Endothelial cell (in vitro differentiated cells): ENCODE data around the gene NPHP4. TPM values are rescaled to one million over a fixed set of nuclear protein-coding genes. Genes with fewer than 3 reads are reported as not detected.

ENCODE experiments used
- DNase-seq: peaks from one replicate; pipeline ENCODE4 v3.0.0; 2021; ENCODE audit warnings: low spot score
- H3K27ac Mint-ChIP-seq: one replicate; pipeline ENCODE4 v1.8.0; 2021; ENCODE audit warnings: mixed read lengths, inconsistent platforms; ENCODE audit not compliant: unreplicated experiment
- H3K27me3 Mint-ChIP-seq: one replicate; pipeline ENCODE4 v1.8.0; 2021; ENCODE audit warnings: mild to moderate bottlenecking, moderate library complexity, mixed read lengths, inconsistent platforms; ENCODE audit not compliant: unreplicated experiment
- H3K36me3 Mint-ChIP-seq: one replicate; pipeline ENCODE4 v1.8.0; 2021; ENCODE audit warnings: mild to moderate bottlenecking, low read depth, mixed read lengths, inconsistent platforms; ENCODE audit not compliant: unreplicated experiment
- H3K4me1 Mint-ChIP-seq: one replicate; pipeline ENCODE4 v1.8.0; 2021; ENCODE audit warnings: mild to moderate bottlenecking, mixed read lengths, inconsistent platforms; ENCODE audit not compliant: unreplicated experiment
- H3K4me3 Mint-ChIP-seq: one replicate; pipeline ENCODE4 v1.8.0; 2021; ENCODE audit warnings: mild to moderate bottlenecking, mixed read lengths, inconsistent platforms; ENCODE audit not compliant: unreplicated experiment
- H3K9me3 Mint-ChIP-seq: one replicate; pipeline ENCODE4 v1.8.0; 2021; ENCODE audit warnings: mixed read lengths, inconsistent platforms; ENCODE audit not compliant: unreplicated experiment
- total RNA-seq: library from RNA; stranded (reverse); fragmentation: NEBNext Ultra II Directional; extraction: Animal tissue kit (Norgen Biotek cat#: 25700); gene quantifications from one replicate; pipeline ENCODE4 v1.2.1, GENCODE V29; 2021; ENCODE audit not compliant: unreplicated experiment
- TF ChIP-seq, protein P1 (sequence below): fragments of 200-600 bp; sonication (generic); IDR thresholded peaks from one replicate; pipeline ENCODE4 v1.5.0; 2021; ENCODE audit warnings: antibody characterized with exemption; ENCODE audit not compliant: unreplicated experiment

NPHP4 gene
- total RNA-seq, 1 donor from 2014 or later: 15.3 TPM

DNA sequence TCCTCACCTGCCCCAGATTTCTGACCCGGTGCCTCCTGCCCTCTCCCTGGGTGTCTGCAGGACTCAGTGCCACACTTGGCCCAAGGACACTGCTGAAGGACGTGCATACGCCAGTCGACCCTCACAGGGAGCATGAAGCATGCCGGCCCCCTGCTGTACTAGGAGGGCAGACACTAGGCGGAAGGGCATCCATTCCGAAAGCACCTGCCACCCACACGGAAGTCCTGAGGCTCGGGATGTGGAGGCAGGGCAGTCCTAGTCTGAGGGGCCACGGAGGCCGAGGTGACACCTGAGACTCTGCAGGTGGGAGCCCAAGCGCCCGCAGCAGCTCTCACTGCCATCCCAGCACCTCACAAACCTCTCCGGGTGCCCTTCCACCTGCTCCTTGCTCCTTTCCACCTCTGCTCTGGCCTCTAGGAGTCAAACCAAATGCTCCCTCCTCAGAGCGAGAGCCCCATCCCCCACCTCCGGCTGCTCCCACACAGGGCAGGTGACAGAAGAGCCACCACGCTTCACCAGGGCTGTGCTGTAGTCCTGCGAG, 2.4 kb downstream of the NPHP4 start:
- Mint-ChIP-seq H3K4me1 (peaks cover 10% of the 10 kb centered on the region), H3K27me3 (peaks cover 15% of the 10 kb centered on the region), H3K9me3 (no peaks in the 10 kb centered on the region), H3K36me3 (no peaks in the 10 kb centered on the region), H3K27ac (no peak overlapping the region), H3K4me3 (peak overlapping the region; percentile 94)
- TF ChIP-seq, protein P1, sequence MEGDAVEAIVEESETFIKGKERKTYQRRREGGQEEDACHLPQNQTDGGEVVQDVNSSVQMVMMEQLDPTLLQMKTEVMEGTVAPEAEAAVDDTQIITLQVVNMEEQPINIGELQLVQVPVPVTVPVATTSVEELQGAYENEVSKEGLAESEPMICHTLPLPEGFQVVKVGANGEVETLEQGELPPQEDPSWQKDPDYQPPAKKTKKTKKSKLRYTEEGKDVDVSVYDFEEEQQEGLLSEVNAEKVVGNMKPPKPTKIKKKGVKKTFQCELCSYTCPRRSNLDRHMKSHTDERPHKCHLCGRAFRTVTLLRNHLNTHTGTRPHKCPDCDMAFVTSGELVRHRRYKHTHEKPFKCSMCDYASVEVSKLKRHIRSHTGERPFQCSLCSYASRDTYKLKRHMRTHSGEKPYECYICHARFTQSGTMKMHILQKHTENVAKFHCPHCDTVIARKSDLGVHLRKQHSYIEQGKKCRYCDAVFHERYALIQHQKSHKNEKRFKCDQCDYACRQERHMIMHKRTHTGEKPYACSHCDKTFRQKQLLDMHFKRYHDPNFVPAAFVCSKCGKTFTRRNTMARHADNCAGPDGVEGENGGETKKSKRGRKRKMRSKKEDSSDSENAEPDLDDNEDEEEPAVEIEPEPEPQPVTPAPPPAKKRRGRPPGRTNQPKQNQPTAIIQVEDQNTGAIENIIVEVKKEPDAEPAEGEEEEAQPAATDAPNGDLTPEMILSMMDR: no peak
- no peak for DNase-seq

DNA sequence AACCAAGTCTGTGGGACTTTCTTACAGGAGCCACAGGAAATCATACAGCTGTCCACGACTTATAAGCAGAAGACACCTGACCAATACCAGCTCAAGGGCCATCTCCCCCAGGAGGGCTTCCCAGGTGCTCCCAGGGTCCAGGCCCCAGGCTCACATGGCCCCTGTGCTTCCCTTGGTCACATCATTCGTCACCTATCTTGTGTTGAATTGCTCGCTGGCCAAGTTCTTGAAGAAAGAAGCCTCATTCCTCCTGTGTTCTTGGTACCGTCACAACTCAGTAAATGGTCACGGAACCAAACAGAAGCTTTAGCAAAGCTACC, 3.0 kb downstream of the NPHP4 start:
- no peak for DNase-seq
- Mint-ChIP-seq H3K36me3 (no peaks in the 10 kb centered on the region), H3K27ac (no peak overlapping the region), H3K27me3 (peaks cover 10% of the 10 kb centered on the region), H3K9me3 (no peaks in the 10 kb centered on the region), H3K4me1 (peaks cover 10% of the 10 kb centered on the region), H3K4me3 (no peak overlapping the region)
- TF ChIP-seq, protein P1: no peak

DNA sequence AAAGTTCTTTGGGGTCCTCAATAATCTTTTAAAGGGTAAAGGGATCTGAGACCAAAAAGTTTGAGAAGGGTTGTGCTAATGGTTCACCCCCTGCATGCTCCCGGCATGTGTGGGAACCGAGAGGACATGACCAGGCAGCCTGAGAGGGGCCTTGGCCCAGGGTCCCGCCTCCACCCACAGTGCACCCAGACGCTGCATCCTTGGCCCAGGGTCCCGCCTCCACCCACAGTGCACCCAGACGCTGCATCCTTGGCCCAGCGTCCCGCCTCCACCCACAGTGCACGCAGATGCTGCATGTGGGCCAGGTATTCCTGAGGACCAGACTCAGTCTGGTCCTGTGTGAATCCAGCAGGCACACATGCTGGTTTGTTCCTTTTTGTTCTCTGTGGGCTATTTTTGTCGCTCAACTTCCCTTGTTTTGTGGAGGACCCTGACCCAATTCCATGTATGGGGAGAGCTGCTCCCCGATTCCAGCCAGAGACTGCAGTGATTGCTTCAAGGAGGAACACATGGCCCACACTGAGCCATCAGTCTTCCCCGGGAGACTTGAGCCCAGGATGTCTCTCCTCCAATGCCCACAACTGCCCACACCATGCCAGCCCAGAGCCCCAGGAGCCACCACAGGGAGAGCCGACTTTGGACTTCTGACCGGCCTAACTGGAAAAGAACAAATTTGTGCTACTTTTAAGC, 3.5 kb downstream of the NPHP4 start:
- Mint-ChIP-seq H3K4me1 (peaks cover 8% of the 10 kb centered on the region), H3K9me3 (no peaks in the 10 kb centered on the region), H3K36me3 (no peaks in the 10 kb centered on the region), H3K27ac (no peak overlapping the region), H3K27me3 (peaks cover 9% of the 10 kb centered on the region), H3K4me3 (no peak overlapping the region)
- DNase-seq: no peak
- TF ChIP-seq, protein P1: no peak

DNA sequence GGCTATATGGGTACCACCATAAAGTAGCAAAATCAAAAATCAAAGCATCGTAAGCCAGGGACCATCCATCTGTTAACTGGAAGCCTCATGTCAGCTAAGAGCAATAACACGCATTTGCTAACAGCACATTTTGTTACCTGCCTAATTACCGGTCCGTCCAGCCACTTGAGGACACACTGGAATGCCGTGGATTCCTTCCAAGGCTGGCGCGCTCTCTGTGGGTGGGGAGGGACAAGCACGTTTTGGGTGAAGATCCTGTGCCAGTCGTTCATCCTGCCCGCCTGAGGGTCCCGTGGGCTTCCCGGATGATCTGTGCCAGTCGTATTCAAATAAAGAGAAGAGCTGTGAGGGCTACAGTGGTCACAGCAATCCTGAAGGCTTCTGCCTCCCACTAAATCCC, 6.2 kb downstream of the NPHP4 start:
- H3K4me3 Mint-ChIP-seq: no peak overlapping the region
- peaks cover 7% of the 10 kb centered on the region for H3K4me1 Mint-ChIP-seq
- no peak overlapping the region for H3K27ac Mint-ChIP-seq
- H3K27me3 Mint-ChIP-seq: peaks cover 6% of the 10 kb centered on the region
- TF ChIP-seq, protein P1: no peak
- no peaks in the 10 kb centered on the region for H3K36me3 Mint-ChIP-seq
- H3K9me3 Mint-ChIP-seq: no peaks in the 10 kb centered on the region
- no peak for DNase-seq

DNA sequence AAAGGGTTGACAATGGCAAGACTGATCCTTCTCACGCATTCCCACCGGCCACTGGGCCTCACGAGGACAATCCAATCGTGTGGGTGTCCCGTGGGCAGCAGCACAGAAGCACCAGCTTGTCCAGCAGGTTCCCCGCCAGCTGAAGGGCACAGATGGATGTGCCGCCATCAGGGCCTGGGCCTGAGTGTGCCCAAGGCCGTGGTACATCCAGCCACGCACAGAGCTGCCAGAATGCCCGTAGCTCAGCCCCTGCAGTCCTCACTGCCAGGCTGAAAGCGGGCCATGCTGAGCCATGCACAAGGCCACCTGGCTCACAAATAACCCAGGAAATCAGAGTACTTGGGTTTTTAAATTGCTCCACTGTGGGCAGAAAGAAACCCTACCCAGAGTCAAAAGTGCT, 7.0 kb downstream of the NPHP4 start:
- peaks cover 5% of the 10 kb centered on the region for H3K27me3 Mint-ChIP-seq
- no peak overlapping the region for H3K27ac Mint-ChIP-seq
- no peak overlapping the region for H3K4me3 Mint-ChIP-seq
- TF ChIP-seq, protein P1: no peak
- no peak for DNase-seq
- H3K4me1 Mint-ChIP-seq: peaks cover 11% of the 10 kb centered on the region
- no peaks in the 10 kb centered on the region for H3K36me3 Mint-ChIP-seq
- H3K9me3 Mint-ChIP-seq: no peaks in the 10 kb centered on the region
